Right renal pelvis (tissue), 4 donors: ENCODE data around the gene PRDM1. TPM values are rescaled to one million over a fixed set of nuclear protein-coding genes. Genes with fewer than 3 reads are reported as not detected.

ENCODE experiments used
- DNase-seq, 4 donors: peaks; one replicate each; pipeline ENCODE4 v3.0.0-alpha.2; 2013; ENCODE audit warnings: low read depth in 4 of 4, low spot score in 3 of 4, missing footprints in 1 of 4
- polyA plus RNA-seq, 4 donors: library from polyadenylated mRNA; unstranded; fragments of 120-200 nt; gene quantifications; one replicate each; pipeline ENCODE4 v1.2.1, GENCODE V29; 2013; ENCODE audit not compliant: insufficient read length in 4 of 4

PRDM1 gene
- 1 to 10 TPM; 2.3 to 3.9 (median 3.5) TPM for polyA plus RNA-seq

GRCh38 chr6:106085984-106086813 is at the start of gene PRDM1:
Gene PRDM1 (plus strand): TSS chr6:106086336. CDS start chr6:106086554, 218 bp downstream.
- DNase-seq, result peak in 1 of 4 donors; percentile 43

GRCh38 chr6:106037060-106037459 is 49.1 kb upstream of the PRDM1 start:
- no peak for DNase-seq

- DNase-seq, result no peak
These were observed 46.1 kb upstream of the PRDM1 start for GRCh38 chr6:106039897-106040592.

GRCh38 chr6:106044151-106044550 is 42.0 kb upstream of the PRDM1 start:
- DNase-seq, result no peak

GRCh38 chr6:106045077-106045476 is 41.1 kb upstream of the PRDM1 start:
- no peak for DNase-seq

GRCh38 chr6:106046116-106046853 is 39.9 kb upstream of the PRDM1 start:
- no peak for DNase-seq

- DNase-seq, result no peak
These were observed 39.3 kb upstream of the PRDM1 start for GRCh38 chr6:106046854-106047200.

GRCh38 chr6:106048336-106048735 is 37.8 kb upstream of the PRDM1 start:
- DNase-seq, result no peak

- no peak for DNase-seq
These were observed 35.6 kb upstream of the PRDM1 start for GRCh38 chr6:106050538-106050937.

- DNase-seq, result no peak
These were observed 34.9 kb upstream of the PRDM1 start for GRCh38 chr6:106051226-106051625.

- no peak for DNase-seq
These were observed 32.5 kb upstream of the PRDM1 start for GRCh38 chr6:106053484-106054205.

GRCh38 chr6:106055489-106055888 is 30.6 kb upstream of the PRDM1 start:
- no peak for DNase-seq

- DNase-seq, result no peak
These were observed 29.9 kb upstream of the PRDM1 start for GRCh38 chr6:106056060-106056745.

GRCh38 chr6:106056746-106057390 is 29.3 kb upstream of the PRDM1 start:
- no peak for DNase-seq

- DNase-seq, result no peak
These were observed 26.8 kb upstream of the PRDM1 start for GRCh38 chr6:106059331-106059730.

GRCh38 chr6:106060167-106060566 is 26.0 kb upstream of the PRDM1 start:
- no peak for DNase-seq

- DNase-seq, result no peak
These were observed 22.7 kb upstream of the PRDM1 start for GRCh38 chr6:106063448-106063850.

GRCh38 chr6:106064142-106064541 is 22.0 kb upstream of the PRDM1 start:
- no peak for DNase-seq

- DNase-seq, result no peak
These were observed 21.4 kb upstream of the PRDM1 start for GRCh38 chr6:106064756-106065155.

GRCh38 chr6:106066989-106067388 is 19.1 kb upstream of the PRDM1 start:
- DNase-seq, result no peak
